ENCODE results near the gene UFM1. TPM values are rescaled to one million over a fixed set of nuclear protein-coding genes. Genes with fewer than 3 reads are reported as not detected.

UFM1 gene
- total RNA-seq, 4 donors from 2014 or later: 71.0 to 151 (median 83.3) TPM

- intact Hi-C loops (cut with DNase I; ENCODE audit: low total_unique reads): no loop called here
- TF ChIP-seq CTCF (IDR thresholded peaks at IDR 0.05): no peak
- TF ChIP-seq POLR2A (IDR thresholded peaks at IDR 0.05): no peak
- DNase-seq: no peak
- no peaks in the 10 kb centered on the region for H3K36me3 ChIP-seq
- H3K4me3 ChIP-seq: no peak overlapping the region
- no peaks in the 10 kb centered on the region for H3K4me1 ChIP-seq
- no peaks in the 10 kb centered on the region for H3K27me3 ChIP-seq
- no peaks in the 10 kb centered on the region for H3K9me3 ChIP-seq
- no peak overlapping the region for H3K27ac ChIP-seq
Measured at GRCh38 chr13:38316129-38316528, 33.5 kb upstream of the UFM1 start.

- H3K4me3 ChIP-seq: no peak overlapping the region
- H3K27ac ChIP-seq: no peak overlapping the region
- TF ChIP-seq POLR2A (IDR thresholded peaks at IDR 0.05): no peak
- TF ChIP-seq CTCF (IDR thresholded peaks at IDR 0.05): no peak
- no peaks in the 10 kb centered on the region for H3K9me3 ChIP-seq
- intact Hi-C loops (cut with DNase I; ENCODE audit: low total_unique reads): no loop called here
- H3K27me3 ChIP-seq: no peaks in the 10 kb centered on the region
- no peaks in the 10 kb centered on the region for H3K4me1 ChIP-seq
- DNase-seq: no peak
- no peaks in the 10 kb centered on the region for H3K36me3 ChIP-seq
Measured at GRCh38 chr13:38321654-38322053, 28.0 kb upstream of the UFM1 start.

GRCh38 chr13:38325426-38325825, 24.2 kb upstream of the UFM1 start:
- Histone ChIP-seq H3K27me3 (no peaks in the 10 kb centered on the region), H3K4me1 (no peaks in the 10 kb centered on the region)
- intact Hi-C loops (cut with DNase I; ENCODE audit: low total_unique reads): no loop called here

GRCh38 chr13:38328699-38329098, 21.0 kb upstream of the UFM1 start:
- Histone ChIP-seq H3K27ac (no peak overlapping the region), H3K27me3 (no peaks in the 10 kb centered on the region), H3K36me3 (no peaks in the 10 kb centered on the region), H3K4me1 (no peaks in the 10 kb centered on the region), H3K9me3 (no peaks in the 10 kb centered on the region), H3K4me3 (no peak overlapping the region)
- no peak for DNase-seq
- intact Hi-C loops (cut with DNase I; ENCODE audit: low total_unique reads): no loop called here
- no peak for TF ChIP-seq POLR2A (IDR thresholded peaks at IDR 0.05)

More at GRCh38 chr13:38325426-38325825, 24.2 kb upstream of the UFM1 start:
- DNase-seq: no peak
- H3K4me3 ChIP-seq: no peak overlapping the region
- H3K9me3 ChIP-seq: no peaks in the 10 kb centered on the region
- TF ChIP-seq POLR2A (IDR thresholded peaks at IDR 0.05): no peak
- TF ChIP-seq CTCF (IDR thresholded peaks at IDR 0.05): no peak
- H3K27ac ChIP-seq: no peak overlapping the region
- no peaks in the 10 kb centered on the region for H3K36me3 ChIP-seq

GRCh38 chr13:38334845-38335244, 14.8 kb upstream of the UFM1 start:
- no peaks in the 10 kb centered on the region for H3K4me1 ChIP-seq
- no peak for TF ChIP-seq POLR2A (IDR thresholded peaks at IDR 0.05)
- no peak for TF ChIP-seq CTCF (IDR thresholded peaks at IDR 0.05)
- DNase-seq: no peak
- intact Hi-C loops (cut with DNase I; ENCODE audit: low total_unique reads): no loop called here
- no peak overlapping the region for H3K4me3 ChIP-seq
- no peak overlapping the region for H3K27ac ChIP-seq
- no peaks in the 10 kb centered on the region for H3K36me3 ChIP-seq
- no peaks in the 10 kb centered on the region for H3K27me3 ChIP-seq
- no peaks in the 10 kb centered on the region for H3K9me3 ChIP-seq

GRCh38 chr13:38338089-38338488, 11.6 kb upstream of the UFM1 start:
- H3K4me3 ChIP-seq: no peak overlapping the region
- H3K9me3 ChIP-seq: no peaks in the 10 kb centered on the region
- no peaks in the 10 kb centered on the region for H3K27me3 ChIP-seq
- H3K36me3 ChIP-seq: no peaks in the 10 kb centered on the region
- H3K4me1 ChIP-seq: no peaks in the 10 kb centered on the region
- intact Hi-C loops (cut with DNase I; ENCODE audit: low total_unique reads): no loop called here
- DNase-seq: no peak
- no peak overlapping the region for H3K27ac ChIP-seq
- TF ChIP-seq POLR2A (IDR thresholded peaks at IDR 0.05) (no peak), CTCF (IDR thresholded peaks at IDR 0.05) (no peak)
